Mucosa of stomach (tissue), 1 donor: ENCODE results near the gene SLC47A2.
"Not testable (repeated sequence)": the region's sequence is repeated elsewhere in the genome, so short reads cannot be mapped to it uniquely, and the experiment has no call there.

Experiments used
- H3K27me3 ChIP-seq: one replicate; pipeline ENCODE4 v1.7.0; 2013; ENCODE audit warnings: mild to moderate bottlenecking, low read length; ENCODE audit not compliant: control insufficient read depth, insufficient read depth
- H3K36me3 ChIP-seq: one replicate; pipeline ENCODE4 v1.7.0; 2013; ENCODE audit warnings: low read length; ENCODE audit not compliant: control insufficient read depth, insufficient read depth
- H3K4me1 ChIP-seq: one replicate; pipeline ENCODE4 v1.7.0; 2013; ENCODE audit warnings: mild to moderate bottlenecking, low read length; ENCODE audit not compliant: control insufficient read depth, insufficient read depth
- H3K4me3 ChIP-seq: one replicate; pipeline ENCODE4 v1.7.0; 2013; ENCODE audit warnings: low read length
- H3K9ac ChIP-seq: one replicate; pipeline ENCODE4 v1.7.0; 2013; ENCODE audit warnings: mild to moderate bottlenecking, low read length, moderate library complexity
- H3K9me3 ChIP-seq: one replicate; pipeline ENCODE4 v1.7.0; 2013; ENCODE audit warnings: mild to moderate bottlenecking, low read length, moderate library complexity; ENCODE audit not compliant: control insufficient read depth
- donor health status: Pancreatic carcinoma.

The SLC47A2 gene

GRCh38 chr17:19707728-19708221 lies 8.6 kb downstream of the SLC47A2 start:
- Histone ChIP-seq H3K4me1 (peaks cover 24% of the 10 kb centered on the region), H3K27me3 (no peaks in the 10 kb centered on the region), H3K4me3 (no peak overlapping the region), H3K36me3 (no peaks in the 10 kb centered on the region), H3K9ac (no peak overlapping the region), H3K9me3 (no peaks in the 10 kb centered on the region)

DNA sequence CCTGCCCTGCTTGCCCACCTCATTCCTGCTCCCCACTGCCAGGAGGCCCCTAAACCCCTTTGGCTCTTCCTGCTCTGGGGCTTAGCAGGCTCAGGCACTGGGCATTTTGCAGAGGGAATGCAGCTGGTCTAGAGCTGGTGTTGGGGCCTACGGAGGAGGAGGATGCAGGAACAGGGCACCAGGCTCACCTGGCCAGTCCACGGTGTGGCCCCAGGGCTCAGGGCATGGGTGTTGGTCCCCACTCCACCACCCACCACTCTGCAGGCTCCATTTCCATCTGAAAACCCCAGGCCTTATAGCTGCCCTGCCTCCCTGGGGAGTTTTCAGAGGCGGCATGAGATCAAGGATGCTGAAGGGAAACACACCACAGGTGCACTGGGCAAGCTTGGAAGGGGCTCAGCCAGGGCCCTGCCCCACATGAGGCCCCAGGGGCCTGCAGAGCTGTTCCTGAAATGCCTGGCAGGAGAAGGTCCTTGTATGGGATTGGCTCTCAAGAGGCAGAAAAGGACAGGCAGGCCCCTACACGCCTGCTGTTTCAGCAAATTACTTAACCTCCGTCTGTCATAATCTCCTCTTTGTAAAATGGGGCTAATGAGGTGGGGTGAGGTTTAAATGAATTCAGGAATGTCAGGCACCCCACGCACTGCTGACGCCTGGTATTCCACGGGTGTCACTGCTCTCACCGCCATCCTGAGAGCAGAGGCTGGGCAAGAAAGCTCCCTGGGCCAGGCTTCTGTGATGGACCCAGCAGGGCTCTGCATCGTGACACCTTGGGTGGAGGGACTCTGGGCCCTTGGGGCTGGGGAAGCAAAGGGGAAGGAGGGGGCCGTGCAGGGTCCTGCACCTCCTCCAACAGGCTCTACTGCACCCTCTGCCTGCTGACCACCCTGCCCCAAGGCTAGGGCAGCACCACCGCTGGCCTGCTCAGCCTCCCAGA lies 9.3 kb downstream of the SLC47A2 start:
- no peaks in the 10 kb centered on the region for H3K36me3 ChIP-seq
- no peaks in the 10 kb centered on the region for H3K9me3 ChIP-seq
- no peak overlapping the region for H3K9ac ChIP-seq
- H3K27me3 ChIP-seq: no peaks in the 10 kb centered on the region
- peaks cover 24% of the 10 kb centered on the region for H3K4me1 ChIP-seq
- no peak overlapping the region for H3K4me3 ChIP-seq

- Histone ChIP-seq H3K4me3 (no peak overlapping the region), H3K9ac (no peak overlapping the region), H3K4me1 (peaks cover 24% of the 10 kb centered on the region), H3K9me3 (no peaks in the 10 kb centered on the region), H3K36me3 (no peaks in the 10 kb centered on the region), H3K27me3 (no peaks in the 10 kb centered on the region)
These were observed 10.3 kb downstream of the SLC47A2 start for GRCh38 chr17:19705771-19706770.

DNA sequence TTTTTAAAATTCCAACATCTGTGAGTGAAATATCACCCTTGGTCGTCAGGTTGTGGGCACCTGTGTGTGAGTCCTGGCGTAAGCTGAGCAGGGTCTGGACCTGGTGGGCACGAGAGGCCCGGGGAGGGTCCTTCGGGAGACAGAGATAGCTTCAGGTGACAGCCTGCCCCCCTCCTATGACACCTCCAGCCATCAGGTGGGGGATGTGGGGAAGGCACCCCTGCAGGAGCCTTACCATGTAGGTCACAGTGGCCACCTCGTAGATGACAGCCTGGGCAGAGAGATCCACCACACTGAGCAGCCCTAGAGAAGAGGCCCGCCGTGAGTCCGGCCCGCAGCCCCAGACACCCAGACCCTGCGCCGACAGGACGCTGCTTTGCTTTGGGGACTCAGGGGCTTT lies 11.2 kb downstream of the SLC47A2 start:
- Histone ChIP-seq H3K9ac (no peak overlapping the region), H3K9me3 (no peaks in the 10 kb centered on the region), H3K4me3 (no peak overlapping the region), H3K36me3 (no peaks in the 10 kb centered on the region), H3K4me1 (peaks cover 24% of the 10 kb centered on the region), H3K27me3 (no peaks in the 10 kb centered on the region)

- peaks cover 24% of the 10 kb centered on the region for H3K4me1 ChIP-seq
- H3K36me3 ChIP-seq: no peaks in the 10 kb centered on the region
- H3K9me3 ChIP-seq: no peaks in the 10 kb centered on the region
- H3K27me3 ChIP-seq: no peaks in the 10 kb centered on the region
- no peak overlapping the region for H3K4me3 ChIP-seq
- no peak overlapping the region for H3K9ac ChIP-seq
These were observed 12.4 kb downstream of the SLC47A2 start for GRCh38 chr17:19703828-19704613.

GRCh38 chr17:19703106-19703827 lies 13.1 kb downstream of the SLC47A2 start:
- Histone ChIP-seq H3K4me1 (peaks cover 24% of the 10 kb centered on the region), H3K9ac (no peak overlapping the region), H3K4me3 (no peak overlapping the region), H3K36me3 (no peaks in the 10 kb centered on the region), H3K9me3 (no peaks in the 10 kb centered on the region), H3K27me3 (no peaks in the 10 kb centered on the region)

DNA sequence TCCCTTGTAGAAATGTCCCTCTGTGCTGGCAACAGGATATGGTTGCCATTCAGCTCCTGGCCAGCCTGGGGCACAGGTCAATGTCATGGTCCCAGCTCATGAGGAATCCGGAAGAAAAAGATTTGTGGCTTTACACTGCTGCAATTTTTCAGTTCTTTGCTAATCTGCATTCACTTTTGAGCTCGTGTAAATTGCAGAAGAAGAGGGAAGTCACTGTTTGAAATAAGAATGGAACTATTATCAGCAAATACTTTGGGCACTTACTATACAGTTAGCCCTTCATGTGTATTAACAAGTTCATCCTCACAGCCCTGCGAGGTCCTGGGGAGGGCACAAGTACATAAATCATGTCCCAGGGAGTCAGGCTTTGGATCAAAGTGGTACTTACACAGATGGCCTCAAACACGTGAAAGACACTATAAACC lies 14.2 kb downstream of the SLC47A2 start:
- peaks cover 15% of the 10 kb centered on the region for H3K4me1 ChIP-seq
- no peak overlapping the region for H3K9ac ChIP-seq
- H3K36me3 ChIP-seq: no peaks in the 10 kb centered on the region
- H3K27me3 ChIP-seq: no peaks in the 10 kb centered on the region
- H3K9me3 ChIP-seq: no peaks in the 10 kb centered on the region
- no peak overlapping the region for H3K4me3 ChIP-seq

GRCh38 chr17:19686400-19687090 lies 29.8 kb downstream of the SLC47A2 start:
- Histone ChIP-seq H3K9me3 (no peaks in the 10 kb centered on the region), H3K9ac (no peak overlapping the region), H3K4me3 (no peak overlapping the region), H3K36me3 (no peaks in the 10 kb centered on the region), H3K4me1 (no peaks in the 10 kb centered on the region), H3K27me3 (no peaks in the 10 kb centered on the region)

DNA sequence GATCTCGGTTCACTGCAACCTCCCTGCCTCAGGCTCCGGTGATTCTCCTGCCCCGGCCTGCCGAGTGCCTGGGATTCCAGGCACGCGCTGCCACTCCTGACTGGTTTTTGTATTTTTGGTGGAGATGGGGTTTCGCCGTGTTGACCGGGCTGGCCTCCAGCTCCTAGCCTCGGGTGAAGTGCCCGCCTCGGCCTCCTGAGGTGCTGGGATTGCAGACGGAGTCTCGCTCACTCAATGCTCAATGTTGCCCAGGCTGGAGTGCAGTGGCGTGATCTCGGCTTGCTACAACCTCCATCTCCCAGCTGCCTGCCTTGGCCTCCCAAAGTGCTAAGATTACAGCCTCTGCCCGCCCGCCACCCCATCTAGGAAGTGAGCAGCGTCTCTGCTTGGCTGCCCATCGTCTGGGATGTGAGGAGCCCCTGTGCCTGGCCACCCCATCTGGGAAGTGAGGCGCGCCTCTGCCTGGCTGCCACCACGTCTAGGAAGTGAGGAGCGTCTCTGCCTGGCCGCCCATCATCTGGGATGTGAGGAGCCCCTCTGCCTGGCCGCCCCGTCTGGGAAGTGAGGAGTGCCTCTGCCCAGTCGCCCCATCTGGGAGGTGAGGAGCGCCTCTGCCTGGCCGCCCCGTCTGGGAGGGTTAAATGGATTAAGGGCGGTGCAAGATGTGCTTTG lies 31.3 kb downstream of the SLC47A2 start:
- not testable (repeated sequence) for H3K27me3 ChIP-seq, H3K36me3 ChIP-seq, H3K9me3 ChIP-seq, H3K4me1 ChIP-seq, H3K9ac ChIP-seq, H3K4me3 ChIP-seq

GRCh38 chr17:19683117-19683516 lies 33.3 kb downstream of the SLC47A2 start:
- no peaks in the 10 kb centered on the region for H3K4me1 ChIP-seq
- H3K4me3 ChIP-seq: no peak overlapping the region
- H3K9me3 ChIP-seq: no peaks in the 10 kb centered on the region
- H3K9ac ChIP-seq: no peak overlapping the region
- no peaks in the 10 kb centered on the region for H3K27me3 ChIP-seq
- no peaks in the 10 kb centered on the region for H3K36me3 ChIP-seq
